Pancreas (tissue), 10 donors: ENCODE data around the gene CCDC138. TPM values are rescaled to one million over a fixed set of nuclear protein-coding genes. Genes with fewer than 3 reads are reported as not detected.

Source experiments
- ATAC-seq, 4 donors: fragments of 200-7000 bp; cut with Tn5 transposase; one replicate each; pipeline versions ENCODE4 v1.8.0 to v1.9.1; 2020; ENCODE audit warnings: mild to moderate bottlenecking in 4 of 4, moderate library complexity in 4 of 4
- DNase-seq, 6 donors: peaks; one replicate each; pipeline ENCODE4 v3.0.0-alpha.2; 2020
- FAIRE-seq: peaks from 2 replicates; lab custom pipeline; 2012; peaks lifted over from hg19 to GRCh38; lab: Jason Lieb, UNC
- H3K27ac ChIP-seq, 4 donors: fragments of 200-600 bp; sonication (generic); 1 replicate in 3 of 4; 2 replicates in 1 of 4; pipeline versions ENCODE4 v1.5.0 to v1.8.0; 2020
- H3K27me3 ChIP-seq, 4 donors: fragments of 200-600 bp; one replicate each; pipeline ENCODE4 v1.8.0; 2021
- H3K36me3 ChIP-seq, 3 donors: fragments of 200-600 bp; sonication (generic) in 1 of 3; one replicate each; pipeline versions ENCODE4 v1.5.0 to v1.8.0; 2020 to 2021
- H3K4me1 ChIP-seq, 3 donors: fragments of 200-600 bp; one replicate each; pipeline ENCODE4 v1.8.0; 2021
- H3K4me3 ChIP-seq, 4 donors: fragments of 200-600 bp; sonication (generic) in 2 of 4; one replicate each; pipeline versions ENCODE4 v1.5.0 to v1.8.0; 2020 to 2021
- H3K9me3 ChIP-seq, 4 donors: fragments of 200-600 bp; one replicate each; pipeline ENCODE4 v1.8.0; 2021
- WGBS, 2 donors: extraction: QIAGEN DNeasy Blood & Tissue Kit; methylation state at CpG; one replicate each; pipeline ENCODE4 v1.1.7; 2013; 5-methylcytosine and 5-hydroxymethylcytosine counted together
- intact Hi-C, 3 donors: fragments of 100-400 bp; cut with DNase I; formaldehyde crosslinking; loops; one replicate each; pipeline versions ENCODE4 v1.11.1 to v1.14.2; 2022
- polyA plus RNA-seq, 2 donors: library from polyadenylated mRNA; stranded (reverse); fragments of 200-250 nt; gene quantifications; one replicate each; pipeline ENCODE4 v1.2.3, GENCODE V29; 2013
- total RNA-seq, 6 donors: library from RNA; stranded (reverse); fragmentation: NEBNext Ultra II Directional in 4 of 6; extraction: Animal tissue kit (Norgen Biotek cat#: 25700) in 4 of 6; gene quantifications; one replicate each; pipeline versions ENCODE4 v1.2.1 to v1.2.4, GENCODE V29; 2021 to 2023
- TF ChIP-seq, protein P1 (sequence below), 4 donors: fragments of 200-600 bp; sonication (generic) in 3 of 4; IDR thresholded peaks; one replicate each; pipeline versions ENCODE4 v1.5.0 to v1.8.0; 2021; ENCODE audit warnings: antibody characterized with exemption in 4 of 4
- donor health status: healthy with polysubstance abuse.
- donor health status: DM: no; HTN: no; CAD: no; lungs with moderate emphysema.
- donor health status: DM: no; HTN: no; CAD: no.
- donor health status: control.
- donor health status: control.
- donor health status: Bipolar disorder and iron deficiency.
- donor health status: DM: yes; HTN: yes; CAD: no.
- donor health status: DM: no; HTN: no; CAD: no.
- donor health status: DM: no; HTN: no; CAD: no.
- donor health status: DM: yes; HTN: yes; CAD: no.

Gene CCDC138
- total and polyA plus RNA-seq, 8 donors = 0.72 to 2.0 (median 1.6) TPM

DNA sequence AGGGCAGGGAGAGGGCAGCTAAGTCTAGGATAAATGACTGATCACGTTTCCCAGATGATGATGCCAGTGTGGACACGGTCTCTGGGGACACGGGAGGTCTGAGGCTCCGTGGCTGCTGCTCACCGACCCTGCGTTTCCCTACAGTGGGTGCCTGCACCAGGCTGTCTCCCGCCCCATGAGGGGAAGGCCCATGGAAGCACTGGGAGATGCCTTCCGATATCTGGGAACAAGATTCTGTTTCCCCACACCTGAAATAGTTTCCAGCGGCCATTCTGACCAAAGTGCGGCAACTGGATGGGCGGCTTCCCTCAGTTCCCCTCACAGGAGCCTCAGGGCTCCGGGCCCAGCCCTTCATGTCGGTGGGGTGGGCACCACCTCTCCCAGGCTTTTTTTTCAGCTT, 119.3 kb downstream of the CCDC138 start:
- FAIRE-seq (no peak), DNase-seq (no peak), ATAC-seq (no peak)
- no peaks in the 10 kb centered on the region for H3K9me3 ChIP-seq
- intact Hi-C loops = no loop called here
- no peaks in the 10 kb centered on the region for H3K4me1 ChIP-seq
- no peak overlapping the region for H3K27ac ChIP-seq
- H3K36me3 ChIP-seq = no peaks in the 10 kb centered on the region
- no peak overlapping the region for H3K4me3 ChIP-seq
- TF ChIP-seq, protein P1, sequence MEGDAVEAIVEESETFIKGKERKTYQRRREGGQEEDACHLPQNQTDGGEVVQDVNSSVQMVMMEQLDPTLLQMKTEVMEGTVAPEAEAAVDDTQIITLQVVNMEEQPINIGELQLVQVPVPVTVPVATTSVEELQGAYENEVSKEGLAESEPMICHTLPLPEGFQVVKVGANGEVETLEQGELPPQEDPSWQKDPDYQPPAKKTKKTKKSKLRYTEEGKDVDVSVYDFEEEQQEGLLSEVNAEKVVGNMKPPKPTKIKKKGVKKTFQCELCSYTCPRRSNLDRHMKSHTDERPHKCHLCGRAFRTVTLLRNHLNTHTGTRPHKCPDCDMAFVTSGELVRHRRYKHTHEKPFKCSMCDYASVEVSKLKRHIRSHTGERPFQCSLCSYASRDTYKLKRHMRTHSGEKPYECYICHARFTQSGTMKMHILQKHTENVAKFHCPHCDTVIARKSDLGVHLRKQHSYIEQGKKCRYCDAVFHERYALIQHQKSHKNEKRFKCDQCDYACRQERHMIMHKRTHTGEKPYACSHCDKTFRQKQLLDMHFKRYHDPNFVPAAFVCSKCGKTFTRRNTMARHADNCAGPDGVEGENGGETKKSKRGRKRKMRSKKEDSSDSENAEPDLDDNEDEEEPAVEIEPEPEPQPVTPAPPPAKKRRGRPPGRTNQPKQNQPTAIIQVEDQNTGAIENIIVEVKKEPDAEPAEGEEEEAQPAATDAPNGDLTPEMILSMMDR (IDR thresholded peaks at IDR 0.05) = no peak
- WGBS, 2 donors = 72 to 75% methylated on average over 13 of the region's 13 CpGs
- no peaks in the 10 kb centered on the region for H3K27me3 ChIP-seq

DNA sequence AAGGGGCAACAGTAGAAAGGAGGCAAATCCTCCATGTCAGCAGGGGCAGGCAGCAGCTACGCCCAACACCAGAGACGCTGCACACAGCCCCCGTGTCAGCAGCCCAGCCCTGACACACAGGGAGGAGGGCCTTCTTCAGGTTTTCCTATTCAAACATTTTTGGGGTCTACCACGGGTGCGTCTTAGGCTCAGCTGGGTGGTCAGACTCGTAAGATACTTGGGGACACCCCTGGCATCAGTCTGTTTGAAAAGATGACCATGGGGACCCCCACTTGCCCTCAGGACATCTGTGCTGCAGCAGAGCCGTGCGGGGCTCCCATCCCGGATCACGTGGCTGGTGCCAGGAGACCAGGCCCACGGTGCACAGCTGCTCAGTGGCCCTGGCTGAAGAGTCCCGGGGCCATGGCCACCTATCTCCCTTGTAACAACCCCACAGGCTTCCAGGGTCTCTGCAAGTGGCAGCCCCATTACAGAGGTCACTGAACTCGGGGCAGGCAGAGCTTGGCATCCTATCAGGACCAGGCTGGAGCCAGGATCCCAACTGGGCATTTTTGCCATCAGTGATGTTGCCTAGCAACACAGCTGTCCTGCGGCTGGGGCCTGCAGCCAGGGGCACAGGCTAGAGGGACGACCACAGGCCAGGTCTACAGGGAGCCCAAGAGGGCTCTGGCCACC, 120.0 kb downstream of the CCDC138 start:
- TF ChIP-seq, protein P1 (IDR thresholded peaks at IDR 0.05) = no peak
- 66 to 67% methylated on average over 15 of the region's 15 CpGs for WGBS, 2 donors
- no peak for ATAC-seq
- H3K9me3 ChIP-seq = no peaks in the 10 kb centered on the region
- FAIRE-seq = no peak
- intact Hi-C loops = no loop called here
- H3K36me3 ChIP-seq = no peaks in the 10 kb centered on the region
- H3K27ac ChIP-seq = no peak overlapping the region
- H3K27me3 ChIP-seq = no peaks in the 10 kb centered on the region
- no peak overlapping the region for H3K4me3 ChIP-seq
- peak in 1 of 6 donors; percentile 34 for DNase-seq
- H3K4me1 ChIP-seq = no peaks in the 10 kb centered on the region

DNA sequence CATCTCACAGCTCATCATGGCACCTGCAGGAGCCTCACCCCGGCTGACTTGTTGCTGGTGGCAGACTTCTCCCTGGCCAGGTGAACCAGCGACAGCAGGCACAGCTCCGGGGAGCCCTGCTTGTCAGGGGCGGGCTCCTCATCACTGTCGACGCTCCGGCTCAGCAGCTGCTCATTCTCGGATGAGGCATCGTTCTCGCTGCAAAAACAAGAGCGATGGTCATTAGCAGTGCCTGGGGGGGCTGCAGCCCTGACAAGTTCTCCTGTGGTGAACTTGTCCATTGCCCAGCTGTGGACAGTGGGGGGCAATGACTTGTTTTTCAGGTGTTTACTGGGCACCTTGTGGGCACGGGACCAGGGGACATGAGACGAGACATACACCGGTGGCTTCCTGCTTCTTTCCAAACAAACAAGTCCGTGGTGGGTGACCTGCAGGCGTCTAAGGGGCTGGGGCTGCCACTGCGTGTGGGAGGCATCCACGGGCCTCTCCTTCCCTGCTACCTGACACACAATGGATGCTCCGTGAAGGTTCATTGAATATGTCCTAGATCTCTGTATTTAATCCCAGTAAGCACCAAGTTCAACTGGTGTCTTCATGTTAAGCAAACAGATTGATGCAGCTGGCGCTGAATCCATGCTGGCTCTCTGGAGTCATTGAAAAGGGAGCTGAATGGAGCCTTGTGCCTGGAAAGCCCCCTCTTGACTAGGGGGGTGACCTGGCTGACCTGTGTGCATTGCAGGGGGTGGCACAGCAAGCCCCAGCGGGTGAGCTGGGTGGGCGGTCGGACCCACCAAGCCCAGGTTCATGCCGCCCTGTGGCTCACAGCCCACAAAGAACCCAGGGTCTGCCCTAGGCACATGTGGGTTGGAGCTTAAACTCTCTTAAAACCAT, 121.5 kb downstream of the CCDC138 start:
- H3K4me3 ChIP-seq = no peak overlapping the region
- no peaks in the 10 kb centered on the region for H3K27me3 ChIP-seq
- ATAC-seq (no peak), DNase-seq (no peak), FAIRE-seq (no peak)
- no peaks in the 10 kb centered on the region for H3K4me1 ChIP-seq
- no peaks in the 10 kb centered on the region for H3K9me3 ChIP-seq
- H3K36me3 ChIP-seq = no peaks in the 10 kb centered on the region
- no peak overlapping the region for H3K27ac ChIP-seq
- TF ChIP-seq, protein P1 (IDR thresholded peaks at IDR 0.05) = no peak
- intact Hi-C loops = no loop called here
- 61 to 70% methylated on average over 24 of the region's 24 CpGs for WGBS, 2 donors

DNA sequence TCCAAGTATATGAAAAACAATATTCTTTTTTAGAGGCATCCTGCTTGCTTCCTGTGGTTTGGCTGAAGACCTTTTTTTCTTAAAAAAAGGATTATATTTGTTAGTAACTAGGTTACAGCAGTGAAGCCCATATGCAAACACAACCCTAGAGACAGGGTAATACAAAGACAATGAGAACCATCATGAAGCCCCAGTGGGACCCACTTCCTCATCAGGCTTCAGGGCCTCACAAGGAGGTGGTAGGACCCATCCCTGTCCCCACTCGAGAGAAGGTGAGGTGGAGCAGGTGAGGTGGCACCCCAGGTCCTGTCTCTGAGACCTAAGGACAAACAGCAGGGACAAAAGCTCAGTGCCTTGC, 122.1 kb downstream of the CCDC138 start:
- H3K4me1 ChIP-seq = no peaks in the 10 kb centered on the region
- no peaks in the 10 kb centered on the region for H3K27me3 ChIP-seq
- H3K36me3 ChIP-seq = no peaks in the 10 kb centered on the region
- H3K4me3 ChIP-seq = no peak overlapping the region
- 55 to 86% methylated on average over 1 of the region's 1 CpG for WGBS, 2 donors
- H3K27ac ChIP-seq = no peak overlapping the region
- no peak for DNase-seq
- no peak for ATAC-seq
- H3K9me3 ChIP-seq = no peaks in the 10 kb centered on the region
- intact Hi-C loops = no loop called here
- FAIRE-seq = no peak
- TF ChIP-seq, protein P1 (IDR thresholded peaks at IDR 0.05) = no peak
